Aorta (tissue), 5 donors: ENCODE results near the gene GP1BB. TPM values are rescaled to one million over a fixed set of nuclear protein-coding genes. Genes with fewer than 3 reads are reported as not detected.
A peak's percentile ranks its signal among the peaks of the same experiment; 100 is the strongest.

ENCODE experiments used
- ATAC-seq: fragments of 200-7000 bp; cut with Tn5 transposase; one replicate; pipeline ENCODE4 v1.9.1; 2022; ENCODE audit warnings: moderate library complexity; ENCODE audit not compliant: low FRiP score
- DNase-seq, 2 donors: peaks; one replicate each; pipeline ENCODE4 v3.0.0-alpha.2; 2020
- H3K27ac ChIP-seq, 2 donors: one replicate each; pipeline ENCODE4 v1.5.1; 2013; ENCODE audit warnings: low read length in 2 of 2, mild to moderate bottlenecking in 2 of 2, moderate library complexity in 2 of 2, control low read depth in 1 of 2, inconsistent platforms in 1 of 2, low read depth in 1 of 2
- H3K27me3 ChIP-seq, 2 donors: one replicate each; pipeline ENCODE4 v1.6.1; 2013; ENCODE audit warnings: control low read depth in 1 of 2, low read length in 1 of 2, mild to moderate bottlenecking in 1 of 2, moderate library complexity in 1 of 2; ENCODE audit not compliant: insufficient read depth in 2 of 2, control insufficient read depth in 1 of 2
- H3K36me3 ChIP-seq, 2 donors: one replicate each; pipeline ENCODE4 v1.6.1; 2013; ENCODE audit warnings: control low read depth in 1 of 2, low read length in 1 of 2, mild to moderate bottlenecking in 1 of 2; ENCODE audit not compliant: insufficient read depth in 2 of 2, control insufficient read depth in 1 of 2
- H3K4me1 ChIP-seq, 2 donors: one replicate each; pipeline ENCODE4 v1.6.1; 2013; ENCODE audit warnings: low read length in 2 of 2, control low read depth in 1 of 2, mild to moderate bottlenecking in 1 of 2, moderate library complexity in 1 of 2; ENCODE audit not compliant: insufficient read depth in 2 of 2, control insufficient read depth in 1 of 2
- H3K4me3 ChIP-seq, 2 donors: one replicate each; pipeline ENCODE4 v1.5.1; 2013; ENCODE audit warnings: low read length in 2 of 2, control low read depth in 1 of 2, mild to moderate bottlenecking in 1 of 2
- H3K9me3 ChIP-seq: one replicate; pipeline ENCODE4 v1.6.1; 2013; ENCODE audit warnings: mild to moderate bottlenecking, low read length; ENCODE audit not compliant: control insufficient read depth
- WGBS, 2 donors: extraction: QIAGEN DNeasy Blood & Tissue Kit; methylation state at CpG; one replicate each; pipeline ENCODE4 v1.1.7; 2013; 5-methylcytosine and 5-hydroxymethylcytosine counted together
- intact Hi-C, 2 donors: fragments of 100-400 bp; cut with DNase I; formaldehyde crosslinking; loops; one replicate each; pipeline versions ENCODE4 v1.14.2 to v1.15.0; 2022
- polyA plus RNA-seq, 2 donors: library from polyadenylated mRNA; stranded (reverse); fragments of 200-250 nt; gene quantifications; one replicate each; pipeline ENCODE4 v1.2.3, GENCODE V29; 2013
- total RNA-seq, 2 donors: library from RNA; stranded (reverse); fragmentation: NEBNext Ultra II Directional; extraction: Animal tissue kit (Norgen Biotek cat#: 25700); gene quantifications; one replicate each; pipeline ENCODE4 v1.2.1, GENCODE V29; 2021
- donor health status: healthy with polysubstance abuse.
- donor health status: Bipolar disorder and iron deficiency.
- donor health status: DM: no; HTN: no; CAD: no.
- donor health status: DM: no; HTN: no; CAD: no.
- donor health status: DM: yes; HTN: yes; CAD: no.

The GP1BB gene
- total and polyA plus RNA-seq, 4 donors, result 3.6 to 29.7 (median 8.1) TPM; not detected in 1

- Histone ChIP-seq H3K27me3 (no peaks in the 10 kb centered on the region), H3K27ac (no peak overlapping the region), H3K36me3 (no peaks in the 10 kb centered on the region), H3K9me3 (no peaks in the 10 kb centered on the region), H3K4me1 (no peaks in the 10 kb centered on the region), H3K4me3 (no peak overlapping the region)
- WGBS, 2 donors, result 74 to 75% methylated on average over 19 of the region's 19 CpGs
- intact Hi-C loops, result no loop called here
- ATAC-seq (no peak), DNase-seq (peak; percentile 36 to 79)
Observed at GRCh38 chr22:19709063-19709769, 14.1 kb upstream of the GP1BB start.

- ATAC-seq (no peak), DNase-seq (peak; percentile 30 to 63)
- Histone ChIP-seq H3K4me3 (no peak overlapping the region), H3K9me3 (no peaks in the 10 kb centered on the region), H3K36me3 (no peaks in the 10 kb centered on the region), H3K27me3 (no peaks in the 10 kb centered on the region), H3K4me1 (no peaks in the 10 kb centered on the region), H3K27ac (no peak overlapping the region)
- intact Hi-C loops, result loop anchor here in 1 of 2 donors (10.0 kb wide), 1 partner anchor 235 kb away; the partner anchor contains the start of genes CDC45 and UFD1
- 90 to 93% methylated on average over 19 of the region's 19 CpGs for WGBS, 2 donors
Observed at GRCh38 chr22:19710020-19710768, 13.1 kb upstream of the GP1BB start.

DNA sequence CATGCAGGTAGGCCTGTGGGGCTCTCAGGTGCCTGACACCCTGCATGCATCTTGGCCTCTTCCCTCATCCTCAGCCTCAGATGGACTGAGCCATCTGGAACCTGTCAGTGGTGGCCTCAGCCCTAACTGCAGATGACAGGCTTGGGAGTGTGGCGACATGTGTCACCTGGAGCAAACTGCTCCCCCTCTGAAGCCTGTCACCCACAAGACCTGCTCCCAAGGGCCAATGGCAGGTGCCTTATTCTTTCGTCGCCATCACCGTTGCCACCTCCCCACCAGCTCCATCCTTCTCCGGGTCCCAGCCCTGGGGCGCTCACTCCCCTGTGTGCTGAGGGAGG is 12.6 kb upstream of the GP1BB start:
- intact Hi-C loops, result loop anchor here in 1 of 2 donors (10.0 kb wide), 1 partner anchor 236 kb away; the partner anchor contains the start of genes CDC45 and UFD1

GRCh38 chr22:19713245-19713644 is 10.1 kb upstream of the GP1BB start:
- WGBS, 2 donors, result 91 to 97% methylated on average over 13 of the region's 13 CpGs
- no peaks in the 10 kb centered on the region for H3K4me1 ChIP-seq
- no peaks in the 10 kb centered on the region for H3K9me3 ChIP-seq
- no peak overlapping the region for H3K4me3 ChIP-seq
- intact Hi-C loops, result loop anchor here in 1 of 2 donors (10.0 kb wide), 1 partner anchor 238 kb away; the partner anchor contains the start of genes CDC45 and UFD1
- no peak overlapping the region for H3K27ac ChIP-seq
- peak in 1 of 2 donors; percentile 36 for DNase-seq
- no peak for ATAC-seq
- H3K36me3 ChIP-seq, result no peaks in the 10 kb centered on the region
- no peaks in the 10 kb centered on the region for H3K27me3 ChIP-seq

More for the DNA sequence above, 12.6 kb upstream of the GP1BB start:
- Histone ChIP-seq H3K9me3 (no peaks in the 10 kb centered on the region), H3K4me1 (no peaks in the 10 kb centered on the region), H3K36me3 (no peaks in the 10 kb centered on the region), H3K27ac (no peak overlapping the region), H3K27me3 (no peaks in the 10 kb centered on the region), H3K4me3 (no peak overlapping the region)
- 90 to 93% methylated on average over 6 of the region's 6 CpGs for WGBS, 2 donors
- ATAC-seq (no peak), DNase-seq (peak; percentile 33 to 60)

- Histone ChIP-seq H3K4me3 (peak overlapping the region; percentile 44 to 49), H3K36me3 (no peaks in the 10 kb centered on the region), H3K9me3 (no peaks in the 10 kb centered on the region), H3K27ac (no peak overlapping the region), H3K27me3 (no peaks in the 10 kb centered on the region), H3K4me1 (no peaks in the 10 kb centered on the region)
- ATAC-seq (no peak), DNase-seq (peak in 1 of 2 donors; percentile 50)
- intact Hi-C loops, result loop anchor here in 1 of 2 donors (10.0 kb wide), 1 partner anchor 239 kb away; the partner anchor contains the start of genes CDC45 and UFD1
- WGBS, 2 donors, result 19 to 20% methylated on average over 33 to 38 of the region's 38 CpGs
Observed at GRCh38 chr22:19713650-19714311, 9.6 kb upstream of the GP1BB start.

DNA sequence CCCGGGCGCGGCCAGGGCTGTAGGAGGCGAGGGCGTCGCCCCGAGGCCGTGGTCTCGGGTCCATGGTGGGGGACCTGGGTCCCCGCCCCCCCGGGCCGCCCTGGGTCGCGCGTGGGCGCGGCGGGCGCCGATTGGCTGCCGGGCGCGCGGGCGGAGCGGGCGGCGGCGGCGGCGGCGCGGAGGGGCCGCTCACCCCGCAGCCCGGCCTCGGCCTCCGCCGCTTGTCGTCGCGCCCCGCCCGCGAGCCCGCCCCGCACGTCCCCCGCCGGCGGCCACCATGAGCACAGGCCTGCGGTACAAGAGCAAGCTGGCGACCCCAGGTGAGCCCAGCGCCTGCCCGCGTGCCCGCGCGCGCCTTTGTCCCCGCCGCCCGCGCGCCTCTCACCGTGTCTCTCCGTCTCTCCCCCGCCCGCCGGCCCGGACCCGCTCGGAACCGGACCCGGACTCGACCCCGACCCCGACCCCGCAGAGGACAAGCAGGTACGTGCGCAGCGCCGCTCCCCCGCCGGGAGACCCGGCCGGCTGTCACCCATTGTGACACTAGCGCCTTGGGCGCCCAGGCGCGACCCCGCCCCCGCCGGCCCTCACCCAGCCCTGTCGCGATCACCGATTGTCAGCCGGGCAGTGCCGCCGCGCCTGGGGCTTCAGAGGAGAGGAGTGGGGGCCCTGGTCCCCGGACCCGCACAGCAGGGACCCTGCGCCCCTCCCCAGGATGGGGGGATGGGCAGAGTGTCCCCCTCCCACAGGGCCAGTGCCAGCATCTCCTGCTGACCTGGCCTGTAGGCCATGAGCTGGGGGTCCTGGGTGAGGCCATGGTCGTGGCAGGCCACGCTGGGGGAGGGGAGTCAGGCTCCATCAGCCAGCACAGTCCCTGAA is 8.8 kb upstream of the GP1BB start, which contains the start of gene SEPTIN5:
Gene SEPTIN5 (plus strand): TSS at position 192 of the 876 bp plus-strand sequence. CDS start 86 bp downstream, at position 278.
- ATAC-seq (no peak), DNase-seq (peak in 1 of 2 donors; percentile 52)
- Histone ChIP-seq H3K27me3 (no peaks in the 10 kb centered on the region), H3K27ac (no peak within 1 kb of the TSS), H3K4me1 (no peaks in the 10 kb centered on the region), H3K4me3 (peak within 1 kb of the TSS; percentile 44 to 49), H3K36me3 (no peaks in the 10 kb centered on the region), H3K9me3 (no peaks in the 10 kb centered on the region)
- 1 to 3% methylated on average over 29 to 106 of the region's 106 CpGs for whole genome bisulfite sequencing, 2 donors
- intact Hi-C loops, result loop anchor here in 1 of 2 donors (10.0 kb wide), 1 partner anchor 240 kb away; the partner anchor contains the start of genes CDC45 and UFD1

- Histone ChIP-seq H3K27ac (no peak overlapping the region), H3K36me3 (no peaks in the 10 kb centered on the region), H3K9me3 (no peaks in the 10 kb centered on the region), H3K4me1 (no peaks in the 10 kb centered on the region), H3K27me3 (no peaks in the 10 kb centered on the region), H3K4me3 (no peak overlapping the region)
- intact Hi-C loops, result loop anchor here in 1 of 2 donors (10.0 kb wide), 1 partner anchor 241 kb away; the partner anchor contains the start of genes CDC45 and UFD1
- ATAC-seq, result no peak
- DNase-seq, result no peak
- 86 to 88% methylated on average over 4 of the region's 4 CpGs for WGBS, 2 donors
Observed at GRCh38 chr22:19715188-19715930, 8.0 kb upstream of the GP1BB start.
